ENCODE data around the gene TUBGCP5. TPM values are rescaled to one million over a fixed set of nuclear protein-coding genes. Genes with fewer than 3 reads are reported as not detected.

TUBGCP5 gene
- total and polyA plus RNA-seq, 7 experiments from 2014 or later: 5.7 to 28.6 (median 18.2) TPM

- H3K4me1 Mint-ChIP-seq: peaks cover 0 to 7% (median 0%) of the 10 kb centered on the region in 7 donors
- ChIA-PET CTCF (no interaction called here), POLR2A (no interaction called here)
- DNase-seq (no peak), ATAC-seq (no peak)
- no peaks in the 10 kb centered on the region for H3K9me3 ChIP-seq (ENCODE audit: control insufficient read depth in 2 of 3, low read length in 3 of 3)
- no peaks in the 10 kb centered on the region for H3K4me1 ChIP-seq (ENCODE audit: control insufficient read depth in 2 of 2, insufficient read depth in 2 of 2, low read length in 2 of 2)
- peaks cover 0 to 7% (median 2%) of the 10 kb centered on the region in 11 donors for H3K9me3 Mint-ChIP-seq
- no peak overlapping the region for H3K27ac ChIP-seq (ENCODE audit: low read depth, low read length)
- H3K36me3 ChIP-seq (ENCODE audit: control insufficient read depth in 2 of 3, insufficient read depth in 3 of 3, low read length in 3 of 3): no peaks in the 10 kb centered on the region
- no peak overlapping the region for H3K27ac Mint-ChIP-seq
- H3K4me3 ChIP-seq (ENCODE audit: low read length): no peak overlapping the region
- intact Hi-C loops (cut with micrococcal nuclease): no loop called here
- peaks cover 0 to 4% (median 3%) of the 10 kb centered on the region in 5 donors for H3K36me3 Mint-ChIP-seq
- peaks cover 0 to 4% (median 4%) of the 10 kb centered on the region in 5 donors for H3K27me3 Mint-ChIP-seq
- H3K27me3 ChIP-seq (ENCODE audit: control insufficient read depth in 2 of 2, insufficient read depth in 2 of 2, low read length in 2 of 2): no peaks in the 10 kb centered on the region
- H3K4me3 Mint-ChIP-seq: no peak overlapping the region
These were observed 69.9 kb downstream of the TUBGCP5 start for GRCh38 chr15:22969489-22969888.

GRCh38 chr15:22968366-22968765, 71.0 kb downstream of the TUBGCP5 start:
- CTCF ChIA-PET: no interaction called here
- H3K4me1 Mint-ChIP-seq: peaks cover 0 to 6% (median 0%) of the 10 kb centered on the region in 7 donors

GRCh38 chr15:22967084-22967770, 72.1 kb downstream of the TUBGCP5 start:
- Histone ChIP-seq H3K4me1 (ENCODE audit: control insufficient read depth in 2 of 2, insufficient read depth in 2 of 2, low read length in 2 of 2) (no peaks in the 10 kb centered on the region), H3K36me3 (ENCODE audit: control insufficient read depth in 2 of 3, insufficient read depth in 3 of 3, low read length in 3 of 3) (no peaks in the 10 kb centered on the region), H3K27me3 (ENCODE audit: control insufficient read depth in 2 of 2, insufficient read depth in 2 of 2, low read length in 2 of 2) (no peaks in the 10 kb centered on the region), H3K27ac (ENCODE audit: low read depth, low read length) (no peak overlapping the region), H3K4me3 (ENCODE audit: low read length) (no peak overlapping the region), H3K9me3 (ENCODE audit: control insufficient read depth in 2 of 3, low read length in 3 of 3) (no peaks in the 10 kb centered on the region)
- H3K4me1 Mint-ChIP-seq: peaks cover 0 to 4% (median 0%) of the 10 kb centered on the region in 7 donors
- H3K27ac Mint-ChIP-seq: no peak overlapping the region
- ChIA-PET POLR2A (no interaction called here), CTCF (no interaction called here)
- peaks cover 0 to 4% (median 3%) of the 10 kb centered on the region in 5 donors for H3K27me3 Mint-ChIP-seq
- intact Hi-C loops (cut with micrococcal nuclease): no loop called here
- H3K4me3 Mint-ChIP-seq: no peak overlapping the region
- DNase-seq: no peak
- H3K36me3 Mint-ChIP-seq: peaks cover 0 to 4% (median 3%) of the 10 kb centered on the region in 5 donors
- no peak for ATAC-seq
- H3K9me3 Mint-ChIP-seq: peaks cover 0 to 7% (median 2%) of the 10 kb centered on the region in 11 donors

More at GRCh38 chr15:22968366-22968765, 71.0 kb downstream of the TUBGCP5 start:
- H3K4me1 ChIP-seq (ENCODE audit: control insufficient read depth in 2 of 2, insufficient read depth in 2 of 2, low read length in 2 of 2): no peaks in the 10 kb centered on the region
- Mint-ChIP-seq H3K4me3 (no peak overlapping the region), H3K27ac (no peak overlapping the region), H3K9me3 (peaks cover 0 to 7% (median 2%) of the 10 kb centered on the region in 11 donors), H3K27me3 (peaks cover 0 to 4% (median 4%) of the 10 kb centered on the region in 5 donors), H3K36me3 (peaks cover 0 to 4% (median 3%) of the 10 kb centered on the region in 5 donors)
- no peak overlapping the region for H3K4me3 ChIP-seq (ENCODE audit: low read length)
- H3K27me3 ChIP-seq (ENCODE audit: control insufficient read depth in 2 of 2, insufficient read depth in 2 of 2, low read length in 2 of 2): no peaks in the 10 kb centered on the region
- H3K36me3 ChIP-seq (ENCODE audit: control insufficient read depth in 2 of 3, insufficient read depth in 3 of 3, low read length in 3 of 3): no peaks in the 10 kb centered on the region
- no peaks in the 10 kb centered on the region for H3K9me3 ChIP-seq (ENCODE audit: control insufficient read depth in 2 of 3, low read length in 3 of 3)
- intact Hi-C loops (cut with micrococcal nuclease): no loop called here
- DNase-seq (no peak), ATAC-seq (no peak)
- H3K27ac ChIP-seq (ENCODE audit: low read depth, low read length): no peak overlapping the region
- POLR2A ChIA-PET: no interaction called here

GRCh38 chr15:22966321-22967083, 72.9 kb downstream of the TUBGCP5 start:
- ChIA-PET CTCF (no interaction called here), POLR2A (no interaction called here)
- ATAC-seq (no peak), DNase-seq (no peak)
- H3K4me1 Mint-ChIP-seq: peaks cover 0 to 6% (median 0%) of the 10 kb centered on the region in 7 donors
- H3K36me3 ChIP-seq (ENCODE audit: control insufficient read depth in 2 of 3, insufficient read depth in 3 of 3, low read length in 3 of 3): no peaks in the 10 kb centered on the region
- no peak overlapping the region for H3K4me3 Mint-ChIP-seq
- peaks cover 0 to 4% (median 3%) of the 10 kb centered on the region in 5 donors for H3K27me3 Mint-ChIP-seq
- H3K27ac ChIP-seq (ENCODE audit: low read depth, low read length): no peak overlapping the region
- H3K9me3 ChIP-seq (ENCODE audit: control insufficient read depth in 2 of 3, low read length in 3 of 3): no peaks in the 10 kb centered on the region
- no peaks in the 10 kb centered on the region for H3K27me3 ChIP-seq (ENCODE audit: control insufficient read depth in 2 of 2, insufficient read depth in 2 of 2, low read length in 2 of 2)
- H3K4me1 ChIP-seq (ENCODE audit: control insufficient read depth in 2 of 2, insufficient read depth in 2 of 2, low read length in 2 of 2): no peaks in the 10 kb centered on the region
- H3K36me3 Mint-ChIP-seq: peaks cover 0 to 4% (median 3%) of the 10 kb centered on the region in 5 donors
- H3K9me3 Mint-ChIP-seq: peaks cover 0 to 7% (median 2%) of the 10 kb centered on the region in 11 donors
- H3K4me3 ChIP-seq (ENCODE audit: low read length): no peak overlapping the region
- no peak overlapping the region for H3K27ac Mint-ChIP-seq
- intact Hi-C loops (cut with micrococcal nuclease): no loop called here

DNA sequence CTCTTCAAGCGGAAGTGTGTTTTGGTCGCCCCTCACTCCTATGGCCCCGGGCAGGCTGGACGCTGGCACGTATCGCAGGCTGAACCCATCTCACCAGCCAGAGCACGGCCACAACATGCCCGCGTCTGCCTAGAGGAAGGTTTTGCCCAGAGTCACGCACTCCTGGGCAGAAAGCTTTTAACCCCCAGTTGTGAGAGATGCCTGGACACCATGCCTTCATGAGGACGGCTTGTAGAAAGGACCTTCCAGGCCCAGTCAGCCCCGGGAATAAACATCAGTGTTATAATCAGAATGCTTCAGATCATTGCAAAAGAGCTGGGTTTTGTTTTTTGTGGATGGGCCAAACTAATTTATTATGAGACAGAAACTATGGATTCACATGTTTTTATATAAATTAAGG, 75.7 kb downstream of the TUBGCP5 start:
- no peak overlapping the region for H3K4me3 ChIP-seq (ENCODE audit: low read length)
- H3K36me3 Mint-ChIP-seq: peaks cover 0 to 4% (median 0%) of the 10 kb centered on the region in 5 donors
- H3K4me1 Mint-ChIP-seq: peaks cover 0 to 9% (median 0%) of the 10 kb centered on the region in 7 donors
- no peak overlapping the region for H3K27ac ChIP-seq (ENCODE audit: low read depth, low read length)
- ChIA-PET CTCF (no interaction called here), POLR2A (interaction anchor here (0.7 kb wide), 1 partner anchor 65 kb away, joined by 5 read pairs; no protein-coding TSS in a partner anchor)
- no peak for DNase-seq
- intact Hi-C loops (cut with micrococcal nuclease): no loop called here
- H3K9me3 Mint-ChIP-seq: peaks cover 0 to 1% (median 0%) of the 10 kb centered on the region in 11 donors
- ATAC-seq: no peak
- no peaks in the 10 kb centered on the region for H3K27me3 Mint-ChIP-seq
- no peaks in the 10 kb centered on the region for H3K4me1 ChIP-seq (ENCODE audit: control insufficient read depth in 2 of 2, insufficient read depth in 2 of 2, low read length in 2 of 2)
- no peaks in the 10 kb centered on the region for H3K36me3 ChIP-seq (ENCODE audit: control insufficient read depth in 2 of 3, insufficient read depth in 3 of 3, low read length in 3 of 3)
- H3K9me3 ChIP-seq (ENCODE audit: control insufficient read depth in 2 of 3, low read length in 3 of 3): no peaks in the 10 kb centered on the region
- H3K27ac Mint-ChIP-seq: no peak overlapping the region
- no peaks in the 10 kb centered on the region for H3K27me3 ChIP-seq (ENCODE audit: control insufficient read depth in 2 of 2, insufficient read depth in 2 of 2, low read length in 2 of 2)
- H3K4me3 Mint-ChIP-seq: no peak overlapping the region

GRCh38 chr15:22962611-22963010, 76.8 kb downstream of the TUBGCP5 start:
- no peak for DNase-seq
- H3K27ac ChIP-seq (ENCODE audit: low read depth, low read length): no peak overlapping the region
- ChIA-PET CTCF (no interaction called here), POLR2A (no interaction called here)
- no peaks in the 10 kb centered on the region for H3K27me3 ChIP-seq (ENCODE audit: control insufficient read depth in 2 of 2, insufficient read depth in 2 of 2, low read length in 2 of 2)
- H3K36me3 Mint-ChIP-seq: no peaks in the 10 kb centered on the region
- no peaks in the 10 kb centered on the region for H3K4me1 ChIP-seq (ENCODE audit: control insufficient read depth in 2 of 2, insufficient read depth in 2 of 2, low read length in 2 of 2)
- peaks cover 0 to 7% (median 0%) of the 10 kb centered on the region in 7 donors for H3K4me1 Mint-ChIP-seq
- no peak overlapping the region for H3K27ac Mint-ChIP-seq
- intact Hi-C loops (cut with micrococcal nuclease): no loop called here
- H3K4me3 Mint-ChIP-seq: no peak overlapping the region
- no peaks in the 10 kb centered on the region for H3K9me3 ChIP-seq (ENCODE audit: control insufficient read depth in 2 of 3, low read length in 3 of 3)
- H3K27me3 Mint-ChIP-seq: no peaks in the 10 kb centered on the region
- H3K4me3 ChIP-seq (ENCODE audit: low read length): no peak overlapping the region
- no peaks in the 10 kb centered on the region for H3K36me3 ChIP-seq (ENCODE audit: control insufficient read depth in 2 of 3, insufficient read depth in 3 of 3, low read length in 3 of 3)
- H3K9me3 Mint-ChIP-seq: peaks cover 0 to 1% (median 0%) of the 10 kb centered on the region in 11 donors
- no peak for ATAC-seq
